SW480 (cell line): ENCODE measurements around the gene ZNF624.
"Not testable (repeated sequence)": the region's sequence is repeated elsewhere in the genome, so short reads cannot be mapped to it uniquely, and the experiment has no call there.

Experiments
- DNase-seq: peaks from one replicate; pipeline ENCODE4 v3.0.0-alpha.2; 2016; ENCODE audit warnings: low spot score

Gene ZNF624

GRCh38 chr17:16653367-16654041, at the start of gene ZNF624:
ZNF624 (minus strand) TSS chr17:16653850.
- peak; percentile 96 for DNase-seq

GRCh38 chr17:16697603-16698002, 44.0 kb upstream of the ZNF624 start:
- not testable (repeated sequence) for DNase-seq

- DNase-seq = not testable (repeated sequence)
Observed at GRCh38 chr17:16690447-16690846, 36.8 kb upstream of the ZNF624 start.

- not testable (repeated sequence) for DNase-seq
Observed at GRCh38 chr17:16689731-16690281, 36.2 kb upstream of the ZNF624 start, which contains the start of gene CCDC144A. CCDC144A (plus strand) TSS chr17:16690241; CDS start chr17:16690401, 160 bp downstream.

GRCh38 chr17:16687151-16687550, 33.5 kb upstream of the ZNF624 start:
- not testable (repeated sequence) for DNase-seq

- DNase-seq = not testable (repeated sequence)
Observed at GRCh38 chr17:16686019-16686418, 32.4 kb upstream of the ZNF624 start.

GRCh38 chr17:16683290-16684138, 29.9 kb upstream of the ZNF624 start:
- not testable (repeated sequence) for DNase-seq

GRCh38 chr17:16676676-16677268, 23.1 kb upstream of the ZNF624 start:
- DNase-seq = no peak

GRCh38 chr17:16666907-16667636, 13.4 kb upstream of the ZNF624 start:
- not testable (repeated sequence) for DNase-seq

GRCh38 chr17:16666553-16666906, 12.9 kb upstream of the ZNF624 start:
- DNase-seq = not testable (repeated sequence)

- DNase-seq = no peak
Observed at GRCh38 chr17:16662936-16663335, 9.3 kb upstream of the ZNF624 start.

GRCh38 chr17:16661217-16661616, 7.6 kb upstream of the ZNF624 start:
- DNase-seq = no peak

GRCh38 chr17:16652847-16653366, 743 bp downstream of the ZNF624 start:
- DNase-seq = peak; percentile 49

GRCh38 chr17:16652252-16652651, 1.4 kb downstream of the ZNF624 start:
- no peak for DNase-seq

GRCh38 chr17:16649585-16649984, 4.1 kb downstream of the ZNF624 start:
- DNase-seq = no peak

GRCh38 chr17:16639438-16639837, 14.2 kb downstream of the ZNF624 start:
- DNase-seq = no peak

GRCh38 chr17:16623282-16623681, 30.4 kb downstream of the ZNF624 start:
- DNase-seq = no peak

- no peak for DNase-seq
Observed at GRCh38 chr17:16622540-16623277, 30.9 kb downstream of the ZNF624 start.

GRCh38 chr17:16617481-16618060, 36.1 kb downstream of the ZNF624 start:
- DNase-seq = no peak

GRCh38 chr17:16599537-16599936, 54.1 kb downstream of the ZNF624 start:
- no peak for DNase-seq
